Colon (tissue), 2 donors: ENCODE results near the gene GRB7.
"Not testable (repeated sequence)": the region's sequence is repeated elsewhere in the genome, so short reads cannot be mapped to it uniquely, and the experiment has no call there.

Experiments used
- FAIRE-seq: peaks from 2 replicates; lab custom pipeline; 2012; peaks lifted over from hg19 to GRCh38; lab: Jason Lieb, UNC
- donor health status: control.
- donor health status: control.

GRB7 gene

DNA sequence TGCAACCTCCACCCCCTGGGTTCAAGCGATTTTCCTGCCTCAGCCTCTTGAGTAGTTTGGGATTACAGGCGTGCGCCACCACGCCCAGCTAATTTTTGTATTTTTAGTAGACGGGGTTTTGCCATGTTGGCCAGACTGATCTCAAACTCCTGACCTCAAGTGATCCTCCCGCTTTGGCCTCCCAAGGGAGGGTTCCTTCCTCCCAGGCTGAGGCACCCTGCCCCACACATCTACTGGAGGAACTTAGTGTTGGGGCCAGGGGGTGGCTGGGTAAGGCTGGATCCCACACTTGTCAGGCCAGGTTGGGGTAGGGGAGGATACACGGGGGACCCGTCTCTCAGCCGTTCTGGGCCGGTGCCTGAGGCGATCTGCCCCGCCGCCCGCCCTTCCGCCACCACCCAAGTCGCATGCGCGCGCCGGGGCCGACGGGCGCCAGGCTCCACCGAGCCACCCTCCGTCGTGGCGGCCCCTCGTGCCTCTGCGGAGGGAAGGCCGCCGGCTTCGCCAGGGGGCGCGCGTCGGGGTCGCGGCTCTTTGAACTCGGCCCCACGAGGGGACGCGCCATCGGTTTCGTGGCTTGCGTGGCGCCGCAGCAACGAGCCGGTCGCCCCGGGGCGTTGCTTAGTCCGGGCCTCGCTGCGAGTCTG is 15.9 kb downstream of the GRB7 start:
- FAIRE-seq, result no peak

DNA sequence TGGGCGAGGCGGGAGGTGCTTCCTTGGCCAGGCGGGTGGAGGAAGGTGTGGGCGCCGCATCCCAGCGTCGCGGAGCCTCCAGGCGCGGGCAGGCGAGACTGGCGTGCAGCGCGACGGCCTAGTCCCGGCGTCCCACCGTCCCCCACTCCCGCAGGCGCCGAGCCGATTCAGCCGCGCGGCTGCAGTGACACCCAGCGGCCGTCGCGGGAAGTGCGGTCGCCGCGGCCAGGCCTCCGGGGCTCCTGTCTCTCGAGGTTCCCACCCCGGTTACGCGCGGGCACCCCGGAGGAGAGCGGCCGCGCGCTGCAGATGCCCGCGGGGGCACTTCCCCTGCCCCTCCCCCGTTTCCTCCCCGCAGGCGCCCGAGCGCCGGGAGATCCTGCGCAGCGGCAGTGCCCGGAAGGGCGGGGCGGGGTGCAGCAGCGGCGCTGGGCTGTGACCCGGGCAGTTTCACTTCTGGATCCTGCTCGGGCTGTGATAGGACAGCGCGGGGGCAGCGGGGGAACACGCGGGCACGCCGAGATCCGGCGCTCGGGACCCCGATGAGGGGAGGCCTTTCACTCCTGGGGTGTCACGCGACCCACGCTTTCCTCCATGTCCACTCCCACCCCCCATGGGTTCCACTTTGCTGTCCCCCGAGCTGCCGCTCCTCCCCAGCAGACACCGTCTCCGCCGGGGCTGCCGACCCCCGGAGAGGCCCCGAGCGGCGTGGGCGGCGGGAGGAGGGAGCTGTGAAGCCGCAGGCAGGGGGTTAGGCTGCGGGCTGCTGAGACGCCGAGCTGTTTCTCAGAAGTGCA is 16.6 kb downstream of the GRB7 start:
- FAIRE-seq, result no peak

DNA sequence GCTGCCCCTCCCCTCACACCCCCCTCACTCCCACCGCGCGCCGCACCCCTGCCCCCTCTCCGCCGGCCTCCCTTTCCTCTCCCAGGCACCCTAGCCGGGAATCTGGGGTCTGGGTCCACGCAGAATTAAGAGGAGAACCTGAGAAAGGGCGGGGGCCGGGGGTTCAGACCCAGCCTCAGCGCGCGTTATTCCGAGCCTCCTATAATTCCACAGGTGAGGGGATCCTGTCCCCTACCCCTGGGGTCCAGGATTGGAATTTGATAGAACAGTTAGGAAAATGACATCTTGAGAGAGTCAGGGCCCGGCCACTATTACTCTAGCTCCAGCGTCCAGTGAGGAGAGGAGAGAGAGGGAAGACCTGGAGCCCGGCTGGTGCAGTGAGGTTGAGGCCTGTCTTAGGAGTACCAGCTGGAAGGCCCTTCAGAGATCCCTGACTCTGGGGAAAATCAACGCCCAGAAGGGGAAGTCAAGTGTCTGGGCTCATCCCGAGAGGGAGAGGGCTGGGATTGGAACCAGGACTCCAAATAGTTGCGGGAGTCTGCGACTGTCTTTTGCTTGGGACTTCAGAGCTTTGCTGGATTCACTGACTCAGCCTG is 17.3 kb downstream of the GRB7 start:
- no peak for FAIRE-seq

DNA sequence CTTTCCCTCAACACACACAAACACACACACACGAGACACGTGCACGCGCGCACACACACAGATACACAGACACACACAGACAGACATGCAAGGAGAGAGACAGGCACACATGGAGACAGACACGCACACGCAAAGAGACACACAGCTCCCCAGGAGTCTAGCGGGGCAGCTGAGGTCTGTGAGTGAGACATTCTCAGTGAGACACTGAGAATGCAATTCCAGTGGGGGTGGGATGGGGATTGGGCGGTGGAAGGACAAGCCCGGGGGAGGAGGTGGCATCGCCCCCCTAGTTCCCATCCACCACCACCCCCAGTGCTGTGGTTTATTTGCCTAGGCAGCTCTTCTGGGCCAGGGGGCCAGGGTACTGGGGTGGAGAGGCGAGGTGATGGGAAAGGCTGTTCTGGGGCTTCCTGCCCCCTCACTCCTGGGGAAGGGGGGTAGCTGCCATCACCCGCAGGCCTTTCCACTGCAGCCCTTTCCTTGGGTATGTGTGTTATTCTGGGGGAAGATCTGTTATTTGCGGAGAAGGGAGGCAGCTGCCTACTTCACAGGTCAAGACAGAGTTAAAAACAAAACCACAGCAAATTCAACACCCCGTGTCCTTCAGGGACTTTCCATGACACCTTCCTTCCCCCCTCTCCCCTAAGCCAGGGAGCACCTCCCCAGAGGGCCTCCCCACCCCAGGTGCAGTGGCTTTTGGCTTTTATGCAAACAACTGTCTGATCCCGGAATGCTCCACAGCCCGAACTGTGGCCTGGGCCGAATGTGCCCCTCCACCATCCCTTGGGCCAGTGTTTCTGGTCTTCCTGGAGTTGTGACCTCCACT is 18.0 kb downstream of the GRB7 start:
- FAIRE-seq, result no peak

DNA sequence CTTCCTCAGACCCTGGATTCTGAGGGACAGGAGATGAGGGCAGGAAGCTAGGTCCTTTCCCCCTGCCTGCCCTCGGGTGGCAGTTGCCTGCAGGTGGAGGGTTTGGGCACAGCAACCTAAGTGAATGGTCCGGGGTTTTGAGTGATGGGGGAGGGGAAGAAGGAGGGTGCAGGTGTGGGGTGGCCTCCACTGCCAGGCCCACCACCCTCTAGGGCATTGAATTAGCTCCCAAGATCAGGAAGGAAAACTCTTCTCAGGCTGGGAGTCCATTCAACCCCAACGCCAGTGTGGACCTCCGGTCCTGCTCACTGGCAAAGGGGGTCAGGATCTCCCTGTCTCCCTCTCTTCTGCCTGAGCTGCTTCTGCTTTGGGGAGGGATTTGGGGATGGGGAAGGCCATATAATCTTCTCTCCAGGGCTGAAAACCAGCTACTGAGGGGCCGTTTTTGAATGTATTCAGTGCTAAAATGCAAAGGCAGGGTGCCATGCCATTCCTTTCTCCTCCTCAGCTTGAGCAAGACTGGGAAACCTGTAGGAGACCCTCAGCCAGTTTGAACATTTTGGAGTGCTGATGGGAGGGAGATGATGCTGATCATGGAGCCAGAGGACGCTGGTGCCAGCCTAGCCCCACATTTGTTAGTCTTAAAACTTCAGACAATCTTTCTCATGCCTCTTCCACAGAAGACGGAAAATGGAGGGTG is 18.8 kb downstream of the GRB7 start:
- no peak for FAIRE-seq

DNA sequence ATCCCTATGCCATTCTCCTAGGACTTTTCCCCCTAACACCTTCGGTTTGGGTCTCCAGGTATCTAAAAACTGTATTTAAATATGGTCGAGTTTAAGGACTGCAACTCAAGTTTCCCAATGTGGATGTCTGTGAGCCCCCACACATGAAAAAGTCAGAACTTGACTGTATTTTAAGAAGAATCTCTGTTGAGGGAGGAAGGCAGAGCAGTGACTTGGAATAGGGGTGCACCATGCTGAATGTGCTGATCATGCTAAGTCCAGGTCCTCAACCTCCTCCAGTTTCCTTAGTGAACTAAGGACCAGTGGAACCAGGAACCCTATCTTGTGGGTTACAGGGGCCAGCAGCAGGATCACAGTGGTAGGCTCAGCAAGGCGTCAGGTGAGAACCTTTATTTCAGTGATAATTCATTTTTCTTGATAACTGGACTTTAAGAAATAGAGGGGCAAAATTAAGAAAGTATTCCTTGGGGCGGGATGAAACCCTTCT is 19.5 kb downstream of the GRB7 start:
- no peak for FAIRE-seq

DNA sequence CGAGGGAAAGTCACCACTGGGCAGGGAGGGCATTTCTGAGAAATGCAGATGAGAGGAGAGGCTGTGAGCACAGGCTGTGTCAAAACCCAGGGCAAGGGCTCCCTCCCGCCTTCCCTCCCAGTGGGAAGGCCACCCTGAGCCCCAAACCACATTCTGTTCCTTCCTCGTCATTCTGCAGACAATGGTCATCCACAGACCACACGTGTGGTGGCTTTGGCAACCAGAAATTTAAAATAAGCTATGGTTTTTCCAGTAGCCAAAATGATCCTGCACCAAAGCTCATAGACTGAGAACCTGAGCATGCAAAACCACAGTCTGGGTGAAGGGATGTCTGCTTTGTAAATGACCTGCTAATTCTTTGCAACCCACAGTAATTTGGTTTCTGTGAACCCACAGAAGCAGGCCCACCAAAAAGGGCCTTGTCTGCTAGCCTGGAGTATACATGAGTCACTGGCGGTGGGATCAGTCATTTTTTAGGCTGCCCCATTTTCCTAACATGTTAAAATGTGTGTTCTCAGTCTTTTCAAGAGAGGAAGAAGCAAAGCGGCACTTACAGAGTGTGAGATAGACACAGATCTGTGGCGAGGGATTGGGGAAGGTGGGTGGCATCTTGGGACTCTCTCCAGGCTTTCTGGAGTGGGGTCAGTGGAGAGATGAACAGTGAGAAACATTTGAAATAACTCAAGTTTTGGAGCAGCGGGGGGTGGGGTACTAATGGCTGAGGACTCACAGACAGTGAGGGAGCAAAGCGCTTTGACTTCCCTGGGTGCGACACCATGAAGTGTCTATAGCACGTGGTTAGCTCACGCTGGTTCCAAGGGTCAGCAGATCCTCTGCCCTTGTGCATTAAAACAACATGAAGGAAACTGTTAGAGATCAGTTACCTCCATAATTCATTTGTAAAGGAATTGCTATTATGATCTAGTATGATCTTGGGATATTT is 20.5 kb downstream of the GRB7 start:
- FAIRE-seq, result no peak

DNA sequence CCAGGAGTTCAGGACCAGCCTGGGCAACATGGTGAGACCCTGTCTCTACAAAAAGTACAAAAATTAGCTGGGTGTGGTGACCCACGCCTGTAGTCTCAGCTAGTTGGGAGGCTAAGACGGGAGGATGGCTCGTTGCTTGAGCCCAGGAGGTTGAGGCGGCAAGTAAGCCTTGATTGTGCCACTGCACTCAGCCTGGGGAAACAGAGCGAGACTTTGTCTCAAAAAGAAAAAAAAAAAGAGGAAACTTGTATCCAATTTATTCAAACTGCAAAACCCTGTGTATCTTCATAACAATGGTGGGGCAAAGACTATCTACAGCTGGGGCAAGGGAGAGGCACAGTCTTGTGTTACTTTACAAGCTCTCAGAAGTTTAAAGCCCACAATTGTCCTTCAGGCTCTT is 21.5 kb downstream of the GRB7 start:
- FAIRE-seq, result no peak

DNA sequence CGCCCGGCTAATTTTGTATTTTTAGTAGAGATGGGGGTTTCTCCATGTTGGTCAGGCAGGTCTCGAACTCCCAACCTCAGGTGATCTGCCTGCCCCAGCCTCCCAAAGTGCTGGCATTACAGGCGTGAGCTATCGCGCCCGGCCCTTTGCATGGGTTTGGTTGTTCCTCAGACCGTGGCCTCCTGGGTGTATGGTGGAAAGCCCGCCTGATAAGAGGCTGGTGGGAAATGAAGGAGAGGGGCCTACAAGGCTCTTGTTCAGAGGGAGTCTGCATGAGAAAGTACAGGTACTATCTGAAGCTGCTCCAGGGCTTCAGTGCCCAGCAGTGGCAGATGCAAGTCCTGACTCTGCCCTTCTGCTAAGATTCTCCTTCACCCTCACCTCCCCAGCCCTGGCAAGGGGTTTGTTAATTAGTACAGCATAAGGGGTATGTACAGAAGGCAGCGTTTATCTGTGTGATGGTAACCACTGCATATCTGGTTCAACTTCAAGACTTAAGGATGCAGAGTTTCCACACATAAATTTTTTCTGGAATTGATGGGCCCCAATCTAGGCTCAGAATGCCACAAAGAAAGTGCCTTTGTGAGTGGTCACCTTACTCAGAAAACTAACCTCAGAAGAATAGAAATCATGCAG is 24.2 kb downstream of the GRB7 start:
- FAIRE-seq, result no peak

DNA sequence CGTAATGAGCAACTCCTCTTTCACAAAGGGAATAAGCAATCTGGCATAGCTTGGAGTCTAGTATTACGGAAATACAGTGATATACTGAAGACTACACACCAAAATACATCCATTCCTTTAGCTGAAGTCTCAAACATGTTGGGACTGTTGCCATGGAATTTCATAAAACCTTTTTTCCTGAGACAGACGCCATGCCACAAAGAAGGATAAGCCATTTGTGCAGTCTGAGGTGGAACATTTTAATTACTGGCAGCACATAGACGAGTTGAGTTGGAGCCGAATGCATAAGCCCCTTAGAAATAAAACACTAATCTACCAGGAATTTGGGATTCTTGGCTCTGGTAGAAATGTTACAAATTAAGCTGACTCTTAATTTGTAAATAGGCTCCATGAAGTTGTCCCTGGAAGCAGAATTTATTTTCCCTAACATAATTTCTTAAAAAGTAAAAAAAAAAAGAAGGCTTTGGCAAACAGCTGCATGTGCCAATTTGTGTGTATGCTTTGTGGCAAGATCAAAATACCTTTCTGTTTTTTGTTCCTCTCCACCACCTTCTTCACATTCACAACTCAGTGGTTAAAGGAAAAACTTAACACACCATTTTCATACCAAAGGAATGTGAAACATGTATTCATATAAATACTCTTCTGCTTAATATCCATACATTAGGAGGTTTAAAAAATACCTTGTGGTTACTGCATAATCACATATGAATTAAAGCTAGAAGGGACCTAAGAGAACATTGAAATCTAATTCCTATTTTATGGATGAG is 25.5 kb downstream of the GRB7 start:
- no peak for FAIRE-seq

DNA sequence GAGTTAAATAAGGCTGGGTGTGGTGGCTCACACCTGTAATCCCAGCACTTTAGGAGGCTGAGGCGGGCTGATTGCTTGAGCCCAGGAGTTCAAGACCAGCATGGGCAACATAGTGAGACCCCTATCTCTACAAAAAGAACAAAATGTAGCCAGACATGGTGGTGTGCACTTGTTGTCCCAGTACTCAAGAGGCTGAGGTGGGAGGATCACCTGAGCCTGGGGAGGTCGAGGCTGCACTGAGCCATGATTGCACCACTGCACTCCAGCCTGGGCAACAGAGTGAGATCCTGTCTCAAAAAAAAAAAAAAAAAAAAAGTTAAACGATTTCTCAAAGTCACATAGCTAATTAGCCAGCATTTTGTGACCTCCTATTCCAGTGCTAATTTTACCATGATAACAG is 26.4 kb downstream of the GRB7 start:
- FAIRE-seq, result not testable (repeated sequence)

DNA sequence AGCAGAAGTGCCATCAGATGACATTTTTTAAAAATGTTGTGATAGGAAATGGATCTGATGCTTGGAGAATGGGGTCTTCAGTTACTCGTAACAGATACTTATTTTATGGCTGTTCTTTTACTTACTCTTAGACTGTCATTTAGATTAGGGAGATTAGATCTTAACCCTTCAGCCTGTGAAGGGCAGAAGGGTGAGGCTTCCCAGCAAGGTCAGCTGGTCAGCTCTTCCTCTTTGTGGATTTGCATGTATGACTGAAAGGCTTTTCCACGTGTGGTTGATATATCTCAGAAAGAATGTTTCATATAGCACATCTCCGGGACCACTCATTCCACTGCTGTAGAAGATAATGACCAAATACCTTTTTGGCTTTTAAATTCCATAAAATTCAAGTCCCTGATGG is 27.4 kb downstream of the GRB7 start:
- no peak for FAIRE-seq

DNA sequence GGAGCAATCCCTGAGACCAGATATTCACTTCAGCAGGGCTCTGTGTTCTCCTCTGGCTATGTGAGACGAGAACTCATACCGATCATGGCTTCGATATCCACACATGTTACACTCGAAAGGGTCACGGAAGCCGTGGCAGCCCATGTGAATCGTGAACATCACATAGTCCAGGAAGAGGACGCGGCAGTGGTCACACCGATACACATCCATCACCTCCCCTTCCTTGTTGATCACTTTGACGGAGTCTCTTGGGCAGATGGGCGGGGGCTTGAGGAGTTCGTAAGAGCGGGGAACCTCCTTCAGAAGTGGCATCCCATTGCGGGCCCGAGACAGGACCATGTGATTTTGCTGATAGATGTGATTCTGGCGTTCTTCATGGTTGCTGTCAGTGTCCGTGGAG is 28.0 kb downstream of the GRB7 start:
- no peak for FAIRE-seq

DNA sequence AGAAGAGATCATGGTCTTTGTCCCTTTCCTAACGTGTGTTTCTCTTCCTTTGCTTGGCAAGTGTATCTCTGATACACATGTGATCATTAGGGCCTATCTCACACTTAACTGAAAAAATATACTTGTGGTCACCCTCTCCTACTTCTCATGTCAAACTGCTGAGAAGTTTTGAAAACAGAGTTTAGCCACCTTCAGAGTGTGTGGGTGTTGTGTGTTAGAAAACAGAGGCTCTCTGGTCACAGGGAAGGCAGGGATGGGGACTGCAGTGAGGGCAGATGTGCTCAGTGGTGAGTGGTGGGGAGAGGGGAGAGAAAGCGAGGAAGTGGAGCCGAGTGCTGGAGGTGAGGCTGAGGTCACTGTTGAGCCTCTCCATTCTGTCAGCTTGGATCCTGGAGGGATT is 29.4 kb downstream of the GRB7 start:
- FAIRE-seq, result no peak

DNA sequence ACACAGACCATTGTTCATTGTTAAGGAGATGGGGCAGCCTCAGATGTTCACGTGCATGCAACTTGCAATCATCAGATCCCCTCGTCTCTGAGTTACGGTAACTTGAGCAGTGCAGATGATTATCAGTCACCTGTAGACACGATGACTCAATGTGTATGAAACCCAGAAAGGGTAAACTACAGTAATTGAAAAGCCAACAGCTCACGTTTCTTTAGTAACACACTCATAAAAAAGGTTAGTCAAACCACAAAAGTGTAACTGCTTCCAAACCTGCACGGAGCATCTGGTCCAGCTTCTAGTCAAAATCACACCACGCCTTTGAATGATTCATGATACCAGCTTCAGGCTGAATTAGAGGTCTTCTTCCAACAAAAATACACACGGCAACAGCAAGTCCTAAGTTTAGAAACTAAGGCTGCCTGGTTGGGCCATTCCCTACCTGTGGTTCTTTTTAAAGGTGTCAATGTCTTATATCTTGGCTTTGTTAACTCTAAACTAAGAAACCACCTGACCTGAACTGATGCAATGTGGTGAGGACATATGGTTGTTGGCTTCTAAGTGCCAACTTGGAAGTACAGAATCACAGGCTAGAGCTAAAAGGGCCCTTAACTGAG is 32.3 kb downstream of the GRB7 start:
- no peak for FAIRE-seq

DNA sequence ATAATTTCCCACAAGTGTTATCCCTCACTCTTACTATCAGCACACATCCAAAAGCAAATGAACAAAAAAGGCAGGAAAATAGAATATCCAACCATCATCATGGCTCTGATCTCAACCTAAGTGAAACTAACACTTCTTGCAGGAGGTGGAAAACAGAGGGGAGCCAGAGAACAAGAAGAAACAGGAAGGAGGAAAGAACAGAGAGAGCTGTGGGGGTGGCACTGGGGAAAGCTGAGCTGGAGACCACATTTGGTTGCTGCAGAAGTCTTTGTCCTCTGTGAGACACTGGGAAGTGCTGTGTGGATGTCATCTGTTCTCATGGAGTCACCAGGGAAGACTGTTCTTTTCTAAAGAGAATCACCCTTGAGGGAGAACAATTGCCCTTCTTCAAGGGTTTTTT is 34.7 kb downstream of the GRB7 start:
- no peak for FAIRE-seq

DNA sequence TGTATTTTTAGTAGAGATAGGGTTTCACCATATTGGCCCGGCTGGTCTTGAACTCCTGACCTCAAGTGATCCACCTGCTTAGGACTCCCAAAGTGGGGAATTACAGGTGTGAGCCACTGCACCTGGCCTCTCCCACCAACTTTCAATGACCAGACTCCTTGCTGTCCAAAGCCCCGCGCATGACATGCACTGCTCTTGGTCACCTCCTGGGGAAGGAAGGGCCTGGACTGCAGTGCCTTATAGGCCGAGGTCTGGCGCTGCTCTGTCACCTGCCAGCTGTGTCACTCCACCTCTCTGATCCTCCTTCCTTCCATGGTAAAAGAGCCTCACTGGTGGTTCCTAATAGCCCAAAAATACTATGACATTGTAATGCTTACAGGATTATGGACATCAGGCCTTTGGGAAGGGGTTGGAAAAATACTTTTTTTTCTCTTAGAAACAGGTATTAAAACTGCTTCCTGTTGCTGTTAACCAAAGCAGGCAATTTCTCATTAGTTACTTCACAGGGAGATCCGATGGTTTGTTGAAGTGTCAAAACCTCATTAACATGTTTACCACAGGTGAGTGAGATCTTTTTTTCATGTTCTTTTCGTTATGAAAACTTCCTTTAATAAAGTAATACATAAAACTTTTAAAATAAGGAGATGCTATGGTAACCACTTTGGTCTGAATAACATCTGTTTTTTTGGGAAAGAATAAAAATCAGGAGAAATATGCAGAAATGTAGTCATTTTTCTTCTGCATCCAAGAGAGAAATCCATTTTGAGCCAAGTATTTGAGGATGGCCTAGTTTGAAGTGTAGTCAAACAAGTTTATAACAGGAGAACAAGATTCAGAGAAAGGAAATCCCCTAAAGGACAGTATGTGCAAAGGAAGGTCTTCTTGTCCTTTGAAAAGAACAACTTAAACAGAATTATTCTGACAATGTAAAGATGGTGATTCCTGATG is 35.5 kb downstream of the GRB7 start:
- no peak for FAIRE-seq

DNA sequence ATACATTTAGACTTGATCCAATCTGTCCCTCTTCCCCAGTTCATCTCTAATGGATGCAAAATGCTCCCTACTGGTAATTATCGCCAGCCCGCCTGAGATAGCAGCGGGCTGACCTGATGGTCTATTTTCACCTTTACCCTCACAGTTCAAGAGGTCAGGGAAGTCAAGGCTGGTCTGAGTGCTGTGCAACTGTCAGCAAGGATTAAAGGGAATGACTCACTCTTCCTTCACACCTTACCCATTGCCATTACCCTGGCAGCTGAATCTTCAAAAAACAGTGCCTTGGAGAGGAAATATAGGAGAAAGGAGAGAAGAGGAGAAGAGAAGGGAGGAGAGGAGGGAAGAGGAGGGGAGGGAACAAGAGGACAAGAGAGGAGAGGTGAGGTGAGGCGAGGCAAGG is 36.3 kb downstream of the GRB7 start:
- no peak for FAIRE-seq
